ENCODE results near the gene BAIAP2L2. TPM values are rescaled to one million over a fixed set of nuclear protein-coding genes. Genes with fewer than 3 reads are reported as not detected.
A peak's percentile ranks its signal among the peaks of the same experiment; 100 is the strongest.

The BAIAP2L2 gene
- total and polyA plus RNA-seq, 2 donors (not counting 1 experiment from before 2014, with no cell fraction given) = 0.96 to 1.2 TPM

- Histone ChIP-seq H3K4me2 (replicated peaks; ENCODE audit: low read depth, low read length, poor library complexity, severe bottlenecking) (peak within 1 kb of the TSS; percentile 82), H3K9ac (ENCODE audit: low read length) (peak within 1 kb of the TSS; percentile 84), H3K79me2 (ENCODE audit: control insufficient read depth, insufficient read depth, low read length) (no peaks in the 10 kb centered on the region), H2AFZ (ENCODE audit: insufficient read depth, low read depth, low read length, poor library complexity, severe bottlenecking) (peak within 1 kb of the TSS; percentile 99), H3K4me3 (ENCODE audit: control extremely low read depth in 1 of 5, extremely low read depth in 1 of 5, insufficient read depth in 1 of 5, low read depth in 2 of 5, low read length in 4 of 5) (peak within 1 kb of the TSS; percentile 73 to 81 (median 78)), H3K4me1 (ENCODE audit: control insufficient read depth in 2 of 2, insufficient read depth in 2 of 2, low read length in 2 of 2) (peaks cover 12 to 25% of the 10 kb centered on the region in 2 donors), H3K9me3 (ENCODE audit: control extremely low read depth in 1 of 3, control insufficient read depth in 2 of 3, insufficient read depth in 1 of 3, low read length in 2 of 3) (no peaks in the 10 kb centered on the region), H3K36me3 (replicated peaks in 1 of 2; ENCODE audit: control extremely low read depth in 1 of 2, control insufficient read depth in 1 of 2, extremely low read depth in 1 of 2, insufficient read depth in 2 of 2, low read length in 1 of 2) (peaks cover 0 to 4% of the 10 kb centered on the region in 2 experiments), H3K27me3 (replicated peaks in 1 of 4; ENCODE audit: control extremely low read depth in 1 of 4, control insufficient read depth in 3 of 4, insufficient read depth in 4 of 4, low read length in 3 of 4) (peaks cover 0 to 11% (median 2%) of the 10 kb centered on the region in 4 experiments), H3K27ac (ENCODE audit: low read length in 2 of 2) (peak within 1 kb of the TSS; percentile 79 to 92), H4K20me1 (ENCODE audit: control insufficient read depth, insufficient read depth, low read length, poor library complexity, severe bottlenecking) (no peaks in the 10 kb centered on the region)
- TF ChIP-seq EZH2 (IDR thresholded peaks at IDR 0.05; ENCODE audit: borderline replicate concordance, insufficient read depth, low read depth, low read length, poor library complexity, severe bottlenecking) = no peak
- no peak for TF ChIP-seq CTCF (IDR thresholded peaks at IDR 0.05)
- H3K9me3 Mint-ChIP-seq (ENCODE audit: insufficient read depth) = no peaks in the 10 kb centered on the region
- peak; percentile 74 for ATAC-seq (ENCODE audit: low read depth)
- peak within 1 kb of the TSS; percentile 96 for H3K27ac Mint-ChIP-seq
- WGBS (ENCODE audit: insufficient coverage) = 3% methylated on average over 41 of the region's 47 CpGs
- ChIA-PET POLR2A (interaction anchor here (0.6 kb wide), 2 partner anchors 102 to 400 kb away, joined by 4 to 5 read pairs; no protein-coding TSS in a partner anchor), CTCF (interaction anchor here (0.6 to 1.1 kb wide), 3 partner anchors 443 to 511 kb away, joined by 3 to 5 read pairs (median 3); no protein-coding TSS in a partner anchor)
- intact Hi-C loops (cut with micrococcal nuclease) = loop anchor here (1.0 to 10.0 kb wide), 3 partner anchors 128 to 515 kb away; partner anchors contain the start of genes CSNK1E and PLA2G6
- peaks cover 18% of the 10 kb centered on the region for H3K4me1 Mint-ChIP-seq
- DNase-seq = peak; percentile 92
- peak within 1 kb of the TSS; percentile 96 for H3K4me3 Mint-ChIP-seq
- no peaks in the 10 kb centered on the region for H3K27me3 Mint-ChIP-seq
Measured at GRCh38 chr22:38056969-38057891, 53.3 kb downstream of the BAIAP2L2 start, which contains the start of gene PICK1. Gene PICK1 (plus strand): TSS chr22:38057404. CDS start chr22:38057810, 406 bp downstream.

Measured in B cell (primary cell).